K562 (cell line): ENCODE results near the gene COL4A5. TPM values are rescaled to one million over a fixed set of nuclear protein-coding genes. Genes with fewer than 3 reads are reported as not detected.

Experiments used
- CTCFL ChIP-seq: IDR thresholded peaks from 2 replicates; pipeline ENCODE4 v1.6.1; 2011; ENCODE audit warnings: borderline replicate concordance, low read depth, mild to moderate bottlenecking, moderate library complexity, low read length; ENCODE audit not compliant: insufficient read depth, poor library complexity, severe bottlenecking
- CXXC5 ChIP-seq: fragments of 250-450 bp; sonication (Bioruptor Pico); IDR thresholded peaks from 2 replicates; pipeline ENCODE4 v1.8.0; 2022; ENCODE audit warnings: inconsistent platforms, mild to moderate bottlenecking, moderate library complexity
- DMBX1 ChIP-seq: fragments of 250-450 bp; sonication (Bioruptor Pico); IDR thresholded peaks from 2 replicates; pipeline ENCODE4 v1.8.0; 2022; ENCODE audit warnings: inconsistent platforms, mild to moderate bottlenecking, moderate library complexity, borderline replicate concordance
- MNT ChIP-seq, 2 experiments: fragments of 450-650 bp; conservative IDR thresholded peaks; 2 replicates each; pipeline ENCODE4 v1.6.1; 2017; ENCODE audit warnings: mild to moderate bottlenecking in 2 of 2, moderate library complexity in 2 of 2
- SIRT6 ChIP-seq: IDR thresholded peaks from one replicate; pipeline ENCODE4 v1.6.1; 2012; ENCODE audit warnings: low read depth, mild to moderate bottlenecking, control low read depth, inconsistent platforms, low read length, moderate library complexity
- STAT5B ChIP-seq: fragments of 250-450 bp; sonication (Bioruptor Pico); IDR thresholded peaks from 2 replicates; pipeline ENCODE4 v1.8.0; 2021; ENCODE audit warnings: mild to moderate bottlenecking, inconsistent platforms
- ZBTB12 ChIP-seq: fragments of 250-450 bp; sonication (Bioruptor Pico); IDR thresholded peaks from 2 replicates; pipeline ENCODE4 v1.4.0; 2020
- polyA plus RNA-seq, 8 experiments: library from polyadenylated mRNA; depleted of rRNA in 4 of 8; stranded (reverse) in 5 of 8; unstranded in 3 of 8; fragments of >200 nt; fragmentation: Nextera tagmentation in 2 of 8; fragmentation: Illumina TruSeq in 1 of 8; extraction: Ambion mirVana in 2 of 8; extraction: Trizol in 1 of 8; gene quantifications; 2 replicates each; pipeline versions ENCODE4 v1.2.1 to v1.2.3, GENCODE V29; 2011 to 2014; ENCODE audit warnings: inconsistent platforms in 1 of 8, missing spikeins in 1 of 8
- total RNA-seq, 7 experiments: library from RNA; depleted of rRNA in 6 of 7; stranded (reverse); fragments of >200 nt in 6 of 7; fragmentation: Illumina TruSeq in 2 of 7; extraction: Trizol in 2 of 7; gene quantifications; 2 replicates each; pipeline versions ENCODE4 v1.2.1 to v1.2.3, GENCODE V29; 2011 to 2021; ENCODE audit warnings: low replicate concordance in 1 of 7
- TF ChIP-seq, protein P1 (sequence below): IDR thresholded peaks from 2 replicates; pipeline ENCODE4 v1.6.1; 2012; ENCODE audit warnings: low read depth, low read length, improper control_type of control experiment, borderline replicate concordance

Gene COL4A5
- total and polyA plus RNA-seq, 9 of the 15 experiments (the other 6 are each of a cell fraction or from before 2014, with no cell fraction given): 0.66 to 2.5 (median 1.8) TPM

DNA sequence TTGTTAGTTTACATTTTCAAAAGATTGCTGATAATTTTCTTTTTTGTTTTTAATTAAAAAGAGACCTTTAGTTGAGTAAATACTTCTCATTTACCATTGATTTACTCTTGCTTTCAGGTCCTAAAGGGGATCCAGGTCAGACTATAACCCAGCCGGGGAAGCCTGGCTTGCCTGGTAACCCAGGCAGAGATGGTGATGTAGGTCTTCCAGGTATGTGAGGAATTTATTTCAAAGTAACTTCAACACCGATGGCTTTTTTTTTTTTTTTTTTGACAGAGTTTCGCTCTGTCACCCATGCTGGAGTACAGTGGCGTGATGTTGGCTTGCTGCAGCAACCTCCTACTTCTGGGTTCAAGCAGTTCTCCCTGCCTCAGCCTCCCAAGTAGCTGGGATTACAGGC lies 161.6 kb downstream of the COL4A5 start (continued):
- TF ChIP-seq MNT (conservative IDR thresholded peaks at IDR 0.05) (no peak), ZBTB12 (no peak), CTCFL (no peak), SIRT6 (no peak), CXXC5 (no peak), STAT5B (no peak), DMBX1 (CRISPR knock-in tag) (no peak)
- TF ChIP-seq, protein P1, sequence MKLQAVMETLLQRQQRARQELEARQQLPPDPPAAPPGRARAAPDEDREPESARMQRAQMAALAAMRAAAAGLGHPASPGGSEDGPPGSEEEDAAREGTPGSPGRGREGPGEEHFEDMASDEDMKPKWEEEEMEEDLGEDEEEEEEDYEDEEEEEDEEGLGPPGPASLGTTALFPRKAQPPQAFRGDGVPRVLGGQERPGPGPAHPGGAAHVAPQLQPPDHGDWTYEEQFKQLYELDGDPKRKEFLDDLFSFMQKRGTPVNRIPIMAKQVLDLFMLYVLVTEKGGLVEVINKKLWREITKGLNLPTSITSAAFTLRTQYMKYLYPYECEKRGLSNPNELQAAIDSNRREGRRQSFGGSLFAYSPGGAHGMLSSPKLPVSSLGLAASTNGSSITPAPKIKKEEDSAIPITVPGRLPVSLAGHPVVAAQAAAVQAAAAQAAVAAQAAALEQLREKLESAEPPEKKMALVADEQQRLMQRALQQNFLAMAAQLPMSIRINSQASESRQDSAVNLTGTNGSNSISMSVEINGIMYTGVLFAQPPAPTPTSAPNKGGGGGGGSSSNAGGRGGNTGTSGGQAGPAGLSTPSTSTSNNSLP: no peak
